ENCODE measurements around the gene ADNP.

ADNP gene

DNA sequence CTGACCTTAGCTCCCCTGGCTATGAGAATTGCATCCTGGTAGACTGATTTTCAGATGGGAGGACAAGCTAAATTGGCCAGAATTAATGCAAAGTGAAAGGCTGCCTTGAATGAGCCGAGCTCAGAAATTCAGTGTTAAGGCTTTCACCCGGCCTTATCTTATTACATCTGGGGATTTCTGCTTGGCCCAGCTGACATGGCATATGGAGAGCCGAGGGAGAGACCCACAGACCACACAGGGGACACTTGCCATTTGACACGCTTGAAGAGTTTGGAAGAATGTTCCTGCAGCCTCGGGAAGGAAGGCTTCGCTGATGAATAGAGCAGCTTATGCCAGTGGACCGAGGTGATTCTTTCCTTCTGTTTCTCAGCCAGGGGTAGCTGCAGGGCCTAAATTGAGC lies 36.3 kb upstream of the ADNP start:
- no peak for TF ChIP-seq CTCF (IDR thresholded peaks at IDR 0.05)

DNA sequence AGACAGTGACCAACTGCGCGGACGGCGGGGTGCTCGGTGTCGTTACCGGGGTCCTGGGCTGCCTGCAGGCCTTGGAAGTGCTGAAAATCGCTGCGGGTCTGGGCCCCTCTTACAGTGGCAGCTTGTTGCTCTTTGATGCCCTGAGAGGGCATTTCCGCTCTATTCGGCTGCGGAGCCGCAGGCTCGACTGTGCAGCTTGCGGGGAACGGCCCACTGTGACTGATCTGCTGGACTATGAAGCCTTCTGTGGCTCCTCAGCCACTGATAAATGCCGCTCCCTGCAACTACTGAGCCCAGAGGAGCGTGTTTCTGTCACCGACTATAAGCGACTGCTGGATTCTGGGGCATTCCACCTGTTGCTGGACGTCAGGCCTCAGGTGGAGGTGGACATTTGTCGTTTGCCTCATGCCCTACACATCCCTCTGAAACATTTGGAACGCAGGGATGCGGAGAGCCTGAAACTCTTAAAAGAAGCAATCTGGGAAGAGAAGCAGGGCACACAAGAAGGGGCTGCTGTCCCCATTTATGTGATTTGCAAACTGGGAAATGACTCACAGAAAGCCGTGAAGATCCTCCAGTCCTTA lies 28.4 kb upstream of the ADNP start:
- TF ChIP-seq CTCF (IDR thresholded peaks at IDR 0.05), result no peak

DNA sequence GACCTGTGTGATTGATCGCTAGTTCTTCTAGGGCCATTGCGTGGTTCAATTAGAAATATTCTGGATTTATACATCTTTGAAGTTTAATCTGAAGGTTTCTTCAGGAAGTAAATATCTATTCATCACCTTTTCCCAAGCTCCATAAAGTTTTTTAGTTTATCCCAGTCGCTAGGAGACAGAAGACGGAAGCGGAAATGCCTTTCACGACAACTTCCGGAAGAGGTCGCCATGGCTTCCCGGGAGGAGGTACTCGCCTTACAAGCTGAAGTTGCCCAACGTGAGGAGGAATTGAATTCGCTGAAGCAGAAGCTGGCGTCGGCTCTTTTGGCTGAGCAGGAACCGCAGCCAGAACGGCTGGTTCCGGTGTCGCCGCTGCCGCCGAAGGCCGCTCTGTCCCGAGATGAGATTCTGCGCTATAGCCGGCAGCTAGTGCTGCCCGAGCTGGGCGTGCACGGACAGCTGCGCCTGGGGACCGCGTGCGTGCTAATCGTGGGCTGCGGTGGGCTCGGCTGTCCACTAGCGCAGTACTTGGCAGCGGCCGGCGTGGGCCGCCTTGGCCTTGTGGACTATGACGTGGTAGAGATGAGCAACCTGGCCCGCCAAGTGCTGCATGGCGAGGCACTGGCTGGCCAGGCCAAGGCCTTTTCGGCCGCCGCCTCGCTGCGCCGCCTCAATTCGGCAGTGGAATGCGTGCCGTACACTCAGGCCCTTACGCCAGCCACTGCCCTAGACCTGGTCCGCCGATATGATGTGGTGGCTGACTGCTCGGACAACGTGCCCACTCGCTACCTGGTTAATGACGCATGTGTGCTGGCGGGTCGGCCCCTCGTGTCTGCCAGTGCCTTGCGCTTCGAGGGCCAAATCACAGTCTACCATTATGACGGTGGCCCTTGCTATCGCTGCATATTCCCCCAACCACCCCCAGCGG lies 27.6 kb upstream of the ADNP start, which contains the start of gene MOCS3:
TSS of gene MOCS3 (plus strand) at position 204 of the 928 bp plus-strand sequence. CDS start at position 229, 25 bp downstream.
- no peak for TF ChIP-seq CTCF (IDR thresholded peaks at IDR 0.05)

DNA sequence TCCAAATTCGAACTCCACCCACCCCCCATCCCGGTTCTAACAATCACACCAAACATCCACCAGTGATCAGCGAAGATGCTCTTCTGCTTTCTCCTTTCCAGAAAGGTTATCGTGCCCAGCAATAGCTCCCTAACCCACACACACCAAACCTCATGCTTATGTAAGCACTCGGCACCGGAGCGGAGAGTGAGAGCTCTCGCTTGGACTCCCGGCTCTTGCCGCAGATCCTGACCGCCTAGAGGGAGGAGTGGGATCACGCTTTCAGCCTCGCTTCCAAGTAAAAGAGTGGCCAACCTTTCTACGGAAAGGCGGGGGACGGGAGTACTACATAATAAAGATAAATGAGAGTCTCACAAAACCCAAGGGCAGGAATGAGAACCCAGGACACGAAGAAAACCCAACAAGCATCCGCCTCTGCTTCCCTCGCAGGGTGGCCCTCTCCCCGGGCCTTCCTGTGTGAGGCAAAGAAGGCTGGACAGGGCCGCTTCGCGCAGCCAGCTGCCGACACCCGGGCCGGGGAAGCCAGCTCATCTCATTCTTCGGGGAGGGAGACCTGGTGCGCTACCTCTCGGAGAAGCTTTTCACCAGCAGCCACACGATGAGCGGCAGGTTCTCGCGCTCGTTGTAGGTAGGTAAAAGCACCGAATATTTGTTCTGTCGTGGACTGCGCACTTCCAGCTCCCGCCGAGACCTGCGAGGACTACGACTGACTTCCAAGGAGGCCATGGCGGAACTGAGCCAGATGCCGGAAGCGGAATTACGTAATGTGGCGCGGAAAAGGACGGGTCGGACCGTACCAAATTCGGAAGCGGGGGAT lies 26.8 kb upstream of the ADNP start, which contains the start of gene DPM1:
TSS of gene DPM1 (minus strand) at position 735 of the 817 bp plus-strand sequence. CDS start at position 726, 9 bp downstream.
- no peak for TF ChIP-seq CTCF (IDR thresholded peaks at IDR 0.05)

GRCh38 chr20:50957276-50957675 lies 26.0 kb upstream of the ADNP start:
- TF ChIP-seq CTCF (IDR thresholded peaks at IDR 0.05), result no peak

DNA sequence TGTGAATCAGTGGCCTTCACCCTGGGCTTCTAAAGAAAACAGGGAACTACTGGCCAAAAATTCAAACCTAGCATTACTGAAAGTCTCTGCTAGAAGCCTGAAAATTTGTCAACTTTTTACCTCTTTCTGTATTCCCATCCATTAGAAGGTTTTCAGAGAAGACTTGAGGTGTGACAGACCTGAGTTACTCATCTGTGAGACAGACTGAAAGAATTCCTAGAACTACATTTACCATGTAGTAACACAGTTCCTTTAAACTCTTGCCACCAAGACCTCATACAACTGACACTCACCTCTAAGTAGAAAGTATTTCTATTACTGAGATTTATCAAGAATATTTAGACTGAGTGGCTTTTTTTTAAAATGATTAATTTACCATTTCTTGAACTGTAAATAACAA lies 22.6 kb upstream of the ADNP start:
- TF ChIP-seq CTCF (IDR thresholded peaks at IDR 0.05), result no peak

- no peak for TF ChIP-seq CTCF (IDR thresholded peaks at IDR 0.05)
Observed at GRCh38 chr20:50953196-50953595, 22.0 kb upstream of the ADNP start.

Data from LNCAP (cell line).